Hepatocyte (in vitro differentiated cells): ENCODE data around the gene ASPSCR1. TPM values are rescaled to one million over a fixed set of nuclear protein-coding genes. Genes with fewer than 3 reads are reported as not detected.

Experiments
- DNase-seq: peaks from one replicate; pipeline ENCODE4 v3.0.0-alpha.2; 2016; ENCODE audit warnings: low spot score
- H2AFZ ChIP-seq: fragments of 200-600 bp; sonication (generic); 2 replicates; pipeline ENCODE4 v1.6.0; 2016; ENCODE audit warnings: antibody characterized with exemption, mild to moderate bottlenecking
- H3K27ac ChIP-seq: fragments of 200-600 bp; sonication (generic); 2 replicates; pipeline ENCODE4 v1.5.1; 2016; ENCODE audit warnings: mild to moderate bottlenecking
- H3K27me3 ChIP-seq: fragments of 200-600 bp; sonication (generic); 2 replicates; pipeline ENCODE4 v1.6.1; 2016
- H3K36me3 ChIP-seq: fragments of 200-600 bp; sonication (generic); replicated peaks from 2 replicates; pipeline ENCODE4 v1.5.1; 2016; ENCODE audit warnings: low read depth; ENCODE audit not compliant: insufficient read depth
- H3K4me1 ChIP-seq: fragments of 200-600 bp; sonication (generic); 2 replicates; pipeline ENCODE4 v1.5.1; 2016; ENCODE audit warnings: mild to moderate bottlenecking, moderate library complexity; ENCODE audit not compliant: insufficient read depth
- H3K4me2 ChIP-seq: fragments of 200-600 bp; sonication (generic); 2 replicates; pipeline ENCODE4 v1.6.0; 2016
- H3K4me3 ChIP-seq: fragments of 200-600 bp; sonication (generic); 2 replicates; pipeline ENCODE4 v1.5.1; 2016; ENCODE audit warnings: mild to moderate bottlenecking
- H3K79me2 ChIP-seq: fragments of 200-600 bp; sonication (generic); 2 replicates; pipeline ENCODE4 v1.6.0; 2017; ENCODE audit warnings: mild to moderate bottlenecking
- H3K9me2 ChIP-seq: fragments of 200-600 bp; sonication (generic); replicated peaks from 2 replicates; pipeline ENCODE4 v1.6.0; 2017; ENCODE audit warnings: mild to moderate bottlenecking; ENCODE audit not compliant: insufficient read depth
- H3K9me3 ChIP-seq: fragments of 200-600 bp; sonication (generic); 2 replicates; pipeline ENCODE4 v1.5.1; 2016; ENCODE audit warnings: low read depth, mild to moderate bottlenecking
- H4K20me1 ChIP-seq: fragments of 200-600 bp; sonication (generic); 2 replicates; pipeline ENCODE4 v1.6.0; 2016; ENCODE audit warnings: mild to moderate bottlenecking; ENCODE audit not compliant: insufficient read depth, poor library complexity, severe bottlenecking
- EZH2 ChIP-seq: fragments of 200-600 bp; sonication (generic); IDR thresholded peaks from 2 replicates; pipeline ENCODE4 v1.6.1; 2016; ENCODE audit warnings: antibody characterized with exemption, mild to moderate bottlenecking, borderline replicate concordance
- EZH2phosphoT487 ChIP-seq: fragments of 200-600 bp; sonication (generic); IDR thresholded peaks from one replicate; pipeline ENCODE4 v1.6.1; 2018; ENCODE audit warnings: antibody characterized with exemption, mild to moderate bottlenecking, low read depth, moderate library complexity; ENCODE audit not compliant: unreplicated experiment, severe bottlenecking
- WGBS: methylation state at CpG from one replicate; pipeline ENCODE4 v1.1.6; 2016; ENCODE audit warnings: low lambda C conversion rate; ENCODE audit errors: missing lambda C conversion rate; 5-methylcytosine and 5-hydroxymethylcytosine counted together
- polyA plus RNA-seq: library from polyadenylated mRNA; unstranded; fragments of >200 nt; fragmentation: Nextera tagmentation; extraction: Ambion mirVana; gene quantifications from 2 replicates; pipeline ENCODE4 v1.2.1, GENCODE V29; 2016
- total RNA-seq: library from RNA; depleted of rRNA; stranded (reverse); fragments of >200 nt; gene quantifications from 2 replicates; pipeline ENCODE4 v1.2.3, GENCODE V29; 2014
- TF ChIP-seq, protein P1 (sequence below): fragments of 200-600 bp; sonication (generic); IDR thresholded peaks from 2 replicates; pipeline ENCODE4 v1.5.1; 2016; ENCODE audit warnings: antibody characterized with exemption, mild to moderate bottlenecking; ENCODE audit not compliant: poor library complexity

The ASPSCR1 gene
- total and polyA plus RNA-seq, 2 experiments from 2014 or later, result 28.4 to 45.9 TPM

DNA sequence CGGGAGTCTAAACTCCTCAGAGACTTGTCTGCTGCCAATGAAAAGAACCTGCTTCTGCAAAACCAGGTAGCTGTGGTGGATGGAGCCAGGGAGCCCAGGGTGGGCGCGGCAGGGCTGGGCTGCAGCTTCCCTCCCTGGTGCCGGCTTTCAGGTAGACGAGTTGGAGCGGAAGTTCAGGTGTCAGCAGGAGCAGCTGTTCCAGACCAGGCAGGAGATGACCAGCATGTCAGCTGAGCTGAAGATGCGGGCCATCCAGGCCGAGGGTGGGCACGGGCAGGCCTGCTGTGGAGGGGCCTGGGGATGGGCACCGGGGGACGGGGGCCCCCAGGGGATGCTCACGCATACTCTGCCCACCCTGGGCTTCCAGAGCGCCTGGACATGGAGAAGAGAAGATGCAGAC, 50.8 kb downstream of the ASPSCR1 start:
- Histone ChIP-seq H3K4me2 (no peak overlapping the region), H3K27ac (no peak overlapping the region), H3K27me3 (no peaks in the 10 kb centered on the region), H3K9me3 (no peaks in the 10 kb centered on the region), H3K36me3 (no peaks in the 10 kb centered on the region), H2AFZ (no peak overlapping the region), H3K4me3 (no peak overlapping the region), H3K9me2 (no peaks in the 10 kb centered on the region), H4K20me1 (no peaks in the 10 kb centered on the region), H3K4me1 (peaks cover 20% of the 10 kb centered on the region), H3K79me2 (no peaks in the 10 kb centered on the region)
- DNase-seq, result no peak
- 97% methylated on average over 10 of the region's 13 CpGs for WGBS
- TF ChIP-seq, protein P1, sequence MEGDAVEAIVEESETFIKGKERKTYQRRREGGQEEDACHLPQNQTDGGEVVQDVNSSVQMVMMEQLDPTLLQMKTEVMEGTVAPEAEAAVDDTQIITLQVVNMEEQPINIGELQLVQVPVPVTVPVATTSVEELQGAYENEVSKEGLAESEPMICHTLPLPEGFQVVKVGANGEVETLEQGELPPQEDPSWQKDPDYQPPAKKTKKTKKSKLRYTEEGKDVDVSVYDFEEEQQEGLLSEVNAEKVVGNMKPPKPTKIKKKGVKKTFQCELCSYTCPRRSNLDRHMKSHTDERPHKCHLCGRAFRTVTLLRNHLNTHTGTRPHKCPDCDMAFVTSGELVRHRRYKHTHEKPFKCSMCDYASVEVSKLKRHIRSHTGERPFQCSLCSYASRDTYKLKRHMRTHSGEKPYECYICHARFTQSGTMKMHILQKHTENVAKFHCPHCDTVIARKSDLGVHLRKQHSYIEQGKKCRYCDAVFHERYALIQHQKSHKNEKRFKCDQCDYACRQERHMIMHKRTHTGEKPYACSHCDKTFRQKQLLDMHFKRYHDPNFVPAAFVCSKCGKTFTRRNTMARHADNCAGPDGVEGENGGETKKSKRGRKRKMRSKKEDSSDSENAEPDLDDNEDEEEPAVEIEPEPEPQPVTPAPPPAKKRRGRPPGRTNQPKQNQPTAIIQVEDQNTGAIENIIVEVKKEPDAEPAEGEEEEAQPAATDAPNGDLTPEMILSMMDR, result no peak
- TF ChIP-seq EZH2phosphoT487 (no peak), EZH2 (no peak)

DNA sequence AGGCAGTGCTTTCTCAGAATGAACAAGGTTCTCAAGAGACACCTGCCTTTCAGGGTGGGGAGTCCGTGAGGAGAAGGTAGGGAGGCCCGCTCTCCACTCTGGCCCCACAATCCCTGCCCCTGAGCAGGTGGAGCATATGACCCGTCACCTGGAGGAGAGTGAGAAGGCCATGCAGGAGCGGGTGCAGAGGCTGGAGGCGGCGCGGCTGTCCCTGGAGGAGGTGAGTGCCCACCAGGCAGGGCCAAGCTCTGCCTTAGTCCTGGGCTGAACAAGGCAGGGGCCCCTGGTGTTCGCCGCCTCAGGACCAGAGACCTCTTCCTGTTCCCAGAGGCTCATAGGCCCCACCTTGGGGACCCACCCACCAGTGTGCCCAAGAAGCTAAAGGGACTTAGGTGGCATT, 51.5 kb downstream of the ASPSCR1 start:
- no peaks in the 10 kb centered on the region for H4K20me1 ChIP-seq
- DNase-seq, result no peak
- WGBS, result over 99% methylated on average over 9 of the region's 9 CpGs

GRCh38 chr17:82029391-82029790, 52.0 kb downstream of the ASPSCR1 start:
- Histone ChIP-seq H3K4me3 (no peak overlapping the region), H3K9me2 (no peaks in the 10 kb centered on the region), H3K9me3 (no peaks in the 10 kb centered on the region), H2AFZ (no peak overlapping the region), H3K27ac (no peak overlapping the region), H4K20me1 (no peaks in the 10 kb centered on the region), H3K4me2 (no peak overlapping the region), H3K79me2 (no peaks in the 10 kb centered on the region), H3K27me3 (no peaks in the 10 kb centered on the region), H3K4me1 (peaks cover 11% of the 10 kb centered on the region), H3K36me3 (no peaks in the 10 kb centered on the region)
- 99% methylated on average over 16 of the region's 16 CpGs for WGBS
- DNase-seq, result no peak
- TF ChIP-seq EZH2phosphoT487 (no peak), EZH2 (no peak)
- TF ChIP-seq, protein P1, result no peak

More for the DNA sequence above, 51.5 kb downstream of the ASPSCR1 start:
- Histone ChIP-seq H3K79me2 (no peaks in the 10 kb centered on the region), H3K27me3 (no peaks in the 10 kb centered on the region), H3K4me2 (no peak overlapping the region), H3K27ac (no peak overlapping the region), H3K4me1 (peaks cover 15% of the 10 kb centered on the region), H3K36me3 (no peaks in the 10 kb centered on the region), H2AFZ (no peak overlapping the region), H3K4me3 (no peak overlapping the region), H3K9me2 (no peaks in the 10 kb centered on the region), H3K9me3 (no peaks in the 10 kb centered on the region)
- TF ChIP-seq EZH2, result no peak
- no peak for TF ChIP-seq EZH2phosphoT487
- TF ChIP-seq, protein P1, result no peak
